Measurements from ENCODE around the gene PDIA2.
"Not testable (repeated sequence)": the region's sequence is repeated elsewhere in the genome, so short reads cannot be mapped to it uniquely, and the experiment has no call there.

The PDIA2 gene

GRCh38 chr16:283033-283805 is at the start of gene PDIA2:
Gene PDIA2 (plus strand): TSS chr16:283164. CDS start chr16:283170, 6 bp downstream.
- DNase-seq (ENCODE audit: low read depth in 2 of 2): no peak

GRCh38 chr16:234468-235305 is 48.3 kb upstream of the PDIA2 start, which contains the start of gene FAM234A:
Gene FAM234A (plus strand): TSS chr16:234821. CDS start chr16:254414, 19,593 bp downstream.
- peak; percentile 94 to 97 for DNase-seq (ENCODE audit: low read depth in 2 of 2)

GRCh38 chr16:239948-240277 is 43.1 kb upstream of the PDIA2 start:
- no peak for DNase-seq (ENCODE audit: low read depth in 2 of 2)

- no peak for DNase-seq (ENCODE audit: low read depth in 2 of 2)
Observed at GRCh38 chr16:240559-240958, 42.4 kb upstream of the PDIA2 start.

- no peak for DNase-seq (ENCODE audit: low read depth in 2 of 2)
Observed at GRCh38 chr16:242281-242680, 40.7 kb upstream of the PDIA2 start.

- no peak for DNase-seq (ENCODE audit: low read depth in 2 of 2)
Observed at GRCh38 chr16:243348-243747, 39.6 kb upstream of the PDIA2 start.

GRCh38 chr16:245105-245504 is 37.9 kb upstream of the PDIA2 start:
- no peak for DNase-seq (ENCODE audit: low read depth in 2 of 2)

- DNase-seq (ENCODE audit: low read depth in 2 of 2): no peak
Observed at GRCh38 chr16:247027-247426, 35.9 kb upstream of the PDIA2 start.

GRCh38 chr16:249431-249830 is 33.5 kb upstream of the PDIA2 start:
- no peak for DNase-seq (ENCODE audit: low read depth in 2 of 2)

GRCh38 chr16:252366-253337 is 30.3 kb upstream of the PDIA2 start:
- DNase-seq (ENCODE audit: low read depth in 2 of 2): no peak

- DNase-seq (ENCODE audit: low read depth in 2 of 2): no peak
Observed at GRCh38 chr16:253833-254232, 29.1 kb upstream of the PDIA2 start.

GRCh38 chr16:254461-254860 is 28.5 kb upstream of the PDIA2 start:
- DNase-seq (ENCODE audit: low read depth in 2 of 2): no peak

- DNase-seq (ENCODE audit: low read depth in 2 of 2): no peak
Observed at GRCh38 chr16:255183-255582, 27.8 kb upstream of the PDIA2 start.

- not testable (repeated sequence) for DNase-seq (ENCODE audit: low read depth in 2 of 2)
Observed at GRCh38 chr16:258091-258490, 24.9 kb upstream of the PDIA2 start.

- no peak for DNase-seq (ENCODE audit: low read depth in 2 of 2)
Observed at GRCh38 chr16:259226-259625, 23.7 kb upstream of the PDIA2 start.

- DNase-seq (ENCODE audit: low read depth in 2 of 2): no peak
Observed at GRCh38 chr16:259814-260253, 23.1 kb upstream of the PDIA2 start.

GRCh38 chr16:260326-260725 is 22.6 kb upstream of the PDIA2 start:
- DNase-seq (ENCODE audit: low read depth in 2 of 2): no peak

- no peak for DNase-seq (ENCODE audit: low read depth in 2 of 2)
Observed at GRCh38 chr16:261031-261691, 21.8 kb upstream of the PDIA2 start.

- no peak for DNase-seq (ENCODE audit: low read depth in 2 of 2)
Observed at GRCh38 chr16:262121-262745, 20.7 kb upstream of the PDIA2 start.

- DNase-seq (ENCODE audit: low read depth in 2 of 2): no peak
Observed at GRCh38 chr16:263182-263774, 19.7 kb upstream of the PDIA2 start.
